Stimulated activated CD8-positive, alpha-beta memory T cell treated with anti-CD3 and anti-CD28 coated beads, Interleukin-2, amount 100 ng/mL, for 48 hours (primary cell): ENCODE measurements around the gene NEK2.
"Not testable (repeated sequence)": the region's sequence is repeated elsewhere in the genome, so short reads cannot be mapped to it uniquely, and the experiment has no call there.

Experiments used
- DNase-seq, 2 donors: peaks; one replicate each; pipeline ENCODE4 v3.0.0-alpha.2; 2020; ENCODE audit warnings: low read depth in 2 of 2

The NEK2 gene

GRCh38 chr1:211650904-211651303 is 24.5 kb downstream of the NEK2 start:
- DNase-seq, result no peak

- DNase-seq, result no peak
Observed at GRCh38 chr1:211648980-211649934, 26.2 kb downstream of the NEK2 start.

- no peak for DNase-seq
Observed at GRCh38 chr1:211648336-211648735, 27.1 kb downstream of the NEK2 start.

GRCh38 chr1:211647711-211648121 is 27.7 kb downstream of the NEK2 start:
- DNase-seq, result no peak

- DNase-seq, result no peak
Observed at GRCh38 chr1:211646566-211646965, 28.9 kb downstream of the NEK2 start.

- not testable (repeated sequence) for DNase-seq
Observed at GRCh38 chr1:211645601-211646000, 29.8 kb downstream of the NEK2 start.

GRCh38 chr1:211644653-211645052 is 30.8 kb downstream of the NEK2 start:
- no peak for DNase-seq

GRCh38 chr1:211643324-211644212 is 31.9 kb downstream of the NEK2 start:
- DNase-seq, result no peak

GRCh38 chr1:211642870-211643269 is 32.6 kb downstream of the NEK2 start:
- no peak for DNase-seq

GRCh38 chr1:211641942-211642341 is 33.5 kb downstream of the NEK2 start:
- no peak for DNase-seq

GRCh38 chr1:211641044-211641800 is 34.2 kb downstream of the NEK2 start:
- DNase-seq, result no peak

GRCh38 chr1:211640301-211640630 is 35.2 kb downstream of the NEK2 start:
- no peak for DNase-seq

- no peak for DNase-seq
Observed at GRCh38 chr1:211639475-211640300, 35.7 kb downstream of the NEK2 start.

- no peak for DNase-seq
Observed at GRCh38 chr1:211638689-211639101, 36.7 kb downstream of the NEK2 start.

GRCh38 chr1:211638246-211638645 is 37.2 kb downstream of the NEK2 start:
- no peak for DNase-seq

- DNase-seq, result no peak
Observed at GRCh38 chr1:211637066-211637465, 38.4 kb downstream of the NEK2 start.

GRCh38 chr1:211636575-211637029 is 38.8 kb downstream of the NEK2 start:
- DNase-seq, result not testable (repeated sequence)

- DNase-seq, result no peak
Observed at GRCh38 chr1:211635597-211636205, 39.7 kb downstream of the NEK2 start.

- DNase-seq, result no peak
Observed at GRCh38 chr1:211634931-211635330, 40.5 kb downstream of the NEK2 start.

GRCh38 chr1:211634461-211634860 is 41.0 kb downstream of the NEK2 start:
- no peak for DNase-seq

GRCh38 chr1:211633524-211633846 is 41.9 kb downstream of the NEK2 start:
- DNase-seq, result no peak
